Measurements from ENCODE around the gene RFLNA.

DNA sequence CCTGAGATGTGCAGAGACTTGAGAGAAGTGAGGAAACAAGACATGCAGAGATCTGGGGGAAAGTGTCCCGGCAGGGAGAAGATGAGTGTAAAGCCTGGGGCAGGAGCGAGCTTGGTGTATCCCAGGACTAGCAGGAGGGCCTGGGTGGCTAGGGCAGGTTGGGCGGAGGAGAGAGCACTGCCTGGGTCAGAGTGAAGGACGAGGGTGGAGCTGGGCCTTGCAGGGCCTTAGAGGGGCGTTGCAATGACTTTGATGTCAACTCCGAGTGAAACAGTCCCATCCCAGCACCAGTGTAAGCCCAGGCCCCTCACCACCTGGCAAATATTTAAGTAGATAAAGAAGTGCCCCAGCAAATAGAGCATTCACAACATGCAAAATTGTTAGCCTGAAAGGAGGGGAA lies 24.2 kb upstream of the RFLNA start:
- TF ChIP-seq CTCF (IDR thresholded peaks at IDR 0.05; ENCODE audit: poor library complexity) (no peak), EZH2phosphoT487 (IDR thresholded peaks at IDR 0.05; ENCODE audit: low read depth, severe bottlenecking, unreplicated experiment) (no peak), EZH2 (IDR thresholded peaks at IDR 0.05; ENCODE audit: borderline replicate concordance) (no peak)
